OCI-LY3 (cell line): ENCODE results near the gene SSBP2.
"Not testable (repeated sequence)": the region's sequence is repeated elsewhere in the genome, so short reads cannot be mapped to it uniquely, and the experiment has no call there.

Source experiments
- H2AFZ ChIP-seq: fragments of 200-600, 300-600 bp; shearing (Covaris generic); 2 replicates; pipeline ENCODE4 v1.6.0; 2014; ENCODE audit warnings: antibody characterized with exemption, low read depth, low read length
- H3K27ac ChIP-seq: fragments of 200-600, 300-600 bp; sonication (generic); 2 replicates; pipeline ENCODE4 v1.5.1; 2014; ENCODE audit warnings: mild to moderate bottlenecking, low read length, moderate library complexity, mixed read lengths
- H3K27me3 ChIP-seq: fragments of 200-600, 300-600 bp; sonication (generic); 2 replicates; pipeline ENCODE4 v1.6.1; 2014; ENCODE audit warnings: low read depth, low read length, mixed read lengths
- H3K36me3 ChIP-seq: fragments of 200-600, 300-600 bp; sonication (generic); replicated peaks from 2 replicates; pipeline ENCODE3; 2014; ENCODE audit warnings: low read depth, low read length, mixed read lengths
- H3K4me1 ChIP-seq: fragments of 300-600, 200-600 bp; sonication (generic); 2 replicates; pipeline ENCODE4 v1.6.1; 2014; ENCODE audit warnings: low read length, mixed read lengths
- H3K4me2 ChIP-seq: fragments of 200-600, 300-600 bp; sonication (generic); 2 replicates; pipeline ENCODE4 v1.6.1; 2014; ENCODE audit warnings: low read length, mixed read lengths
- H3K4me3 ChIP-seq: fragments of 300-600, 200-600 bp; sonication (generic); 2 replicates; pipeline ENCODE4 v1.5.1; 2014; ENCODE audit warnings: antibody characterized with exemption, mild to moderate bottlenecking, low read length, moderate library complexity
- H3K79me2 ChIP-seq: fragments of 300-600, 200-600 bp; shearing (Covaris generic); 2 replicates; pipeline ENCODE4 v1.6.1; 2014; ENCODE audit warnings: mild to moderate bottlenecking, low read length, mixed read lengths
- H3K9ac ChIP-seq: fragments of 300-600, 200-600 bp; shearing (Covaris generic); 2 replicates; pipeline ENCODE4 v1.6.0; 2014; ENCODE audit warnings: mild to moderate bottlenecking, low read length, moderate library complexity
- H3K9me3 ChIP-seq: fragments of 200-600, 300-600 bp; shearing (Covaris generic); 2 replicates; pipeline ENCODE4 v1.6.1; 2014; ENCODE audit warnings: low read length, mixed read lengths; ENCODE audit not compliant: insufficient read depth
- H4K20me1 ChIP-seq: fragments of 200-600, 300-600 bp; sonication (generic); 2 replicates; pipeline ENCODE4 v1.6.1; 2016; ENCODE audit warnings: low read length, mixed read lengths; ENCODE audit not compliant: insufficient read depth
- CTCF ChIP-seq: fragments of 200-600, 300-600 bp; sonication (generic); IDR thresholded peaks from 2 replicates; pipeline ENCODE4 v1.5.1; 2014; ENCODE audit warnings: antibody characterized with exemption, low read length, low read depth
- EZH2phosphoT487 ChIP-seq: fragments of 200-600 bp; shearing (Covaris generic); IDR thresholded peaks from 2 replicates; pipeline ENCODE4 v1.6.1; 2018; ENCODE audit warnings: antibody characterized with exemption, mixed run types, low read depth

SSBP2 gene

GRCh38 chr5:81513473-81513872 is 237.4 kb downstream of the SSBP2 start:
- H3K27ac ChIP-seq: no peak overlapping the region
- no peaks in the 10 kb centered on the region for H3K36me3 ChIP-seq
- H3K79me2 ChIP-seq: no peaks in the 10 kb centered on the region
- no peak overlapping the region for H3K4me2 ChIP-seq
- H4K20me1 ChIP-seq: no peaks in the 10 kb centered on the region
- H3K9ac ChIP-seq: no peak overlapping the region
- no peak overlapping the region for H3K4me3 ChIP-seq
- no peaks in the 10 kb centered on the region for H3K27me3 ChIP-seq
- no peaks in the 10 kb centered on the region for H3K9me3 ChIP-seq
- H2AFZ ChIP-seq: no peak overlapping the region
- TF ChIP-seq CTCF (no peak), EZH2phosphoT487 (no peak)
- no peaks in the 10 kb centered on the region for H3K4me1 ChIP-seq

DNA sequence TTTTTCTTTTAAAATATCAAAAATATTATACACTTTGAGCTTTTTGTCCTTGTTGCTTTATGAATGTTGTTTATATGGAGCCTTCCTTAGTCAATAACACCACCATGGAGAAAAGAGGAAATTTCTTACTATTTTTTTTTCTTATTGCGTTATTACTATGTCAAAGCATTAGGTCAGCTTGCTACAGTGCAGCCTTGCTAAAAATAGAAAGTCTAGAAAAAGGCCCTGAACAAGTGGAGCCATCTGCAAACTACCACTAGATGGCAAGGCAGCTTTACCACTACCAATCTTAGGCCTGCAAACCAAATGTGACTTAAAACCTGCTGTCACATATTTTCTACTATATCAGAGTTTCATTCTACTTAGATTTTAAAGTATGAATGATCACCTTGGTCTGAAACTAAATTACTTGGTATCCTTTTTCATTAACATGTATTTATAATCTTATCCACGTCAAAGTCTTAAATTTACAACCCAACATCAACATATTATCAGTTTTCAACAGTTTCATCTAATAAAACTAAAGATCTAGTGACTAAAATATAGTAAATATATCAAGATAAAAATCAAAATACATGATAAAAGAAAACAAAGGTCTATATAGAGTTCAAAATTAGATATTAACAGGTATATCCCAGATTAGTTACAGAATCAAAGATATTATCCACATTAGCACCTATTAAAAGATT is 243.9 kb downstream of the SSBP2 start:
- Histone ChIP-seq H3K4me2 (no peak overlapping the region), H3K4me1 (no peaks in the 10 kb centered on the region; the same call in 1 of the 2 replicates), H3K36me3 (no peaks in the 10 kb centered on the region), H3K27me3 (no peaks in the 10 kb centered on the region), H2AFZ (no peak overlapping the region), H3K4me3 (no peak overlapping the region), H3K27ac (no peak overlapping the region), H3K9me3 (no peaks in the 10 kb centered on the region), H4K20me1 (no peaks in the 10 kb centered on the region), H3K79me2 (no peaks in the 10 kb centered on the region), H3K9ac (no peak overlapping the region)
- no peak for TF ChIP-seq EZH2phosphoT487
- peak; percentile 75 for TF ChIP-seq CTCF

- H3K27me3 ChIP-seq: no peaks in the 10 kb centered on the region
- H3K9ac ChIP-seq: no peak overlapping the region
- no peaks in the 10 kb centered on the region for H3K36me3 ChIP-seq
- no peak overlapping the region for H3K4me3 ChIP-seq
- H3K27ac ChIP-seq: no peak overlapping the region
- H2AFZ ChIP-seq: no peak overlapping the region
- no peaks in the 10 kb centered on the region for H4K20me1 ChIP-seq
- TF ChIP-seq CTCF (no peak), EZH2phosphoT487 (no peak)
- no peak overlapping the region for H3K4me2 ChIP-seq
- no peaks in the 10 kb centered on the region for H3K79me2 ChIP-seq
- H3K4me1 ChIP-seq: no peaks in the 10 kb centered on the region; the same call in 1 of the 2 replicates
- no peaks in the 10 kb centered on the region for H3K9me3 ChIP-seq
Observed at GRCh38 chr5:81506378-81506777, 244.5 kb downstream of the SSBP2 start.

DNA sequence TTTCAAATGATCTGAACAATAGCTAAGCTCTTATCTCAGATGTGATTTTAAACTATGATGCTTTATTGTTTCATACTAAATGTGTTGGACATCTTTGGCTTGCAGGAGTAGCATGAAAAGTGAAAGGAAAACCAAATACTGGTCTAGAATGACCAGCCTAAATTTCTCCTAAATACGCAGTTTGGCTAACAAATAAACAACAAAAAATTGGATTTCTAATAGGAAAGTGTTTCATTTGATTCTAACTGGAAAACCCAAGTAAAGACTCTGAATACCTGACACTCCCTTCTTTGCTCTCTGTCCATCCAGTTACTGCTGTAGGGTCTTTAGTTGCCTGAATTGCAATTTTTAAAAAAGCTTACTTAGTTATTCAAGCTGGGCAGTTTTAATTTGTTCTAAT is 245.2 kb downstream of the SSBP2 start:
- H3K4me2 ChIP-seq: peak overlapping the region; percentile 26; the same call in 1 of the 2 replicates
- no peak overlapping the region for H3K9ac ChIP-seq
- H3K9me3 ChIP-seq: no peaks in the 10 kb centered on the region
- no peak overlapping the region for H3K4me3 ChIP-seq
- H2AFZ ChIP-seq: no peak overlapping the region
- H3K27me3 ChIP-seq: no peaks in the 10 kb centered on the region
- no peaks in the 10 kb centered on the region; the same call in 1 of the 2 replicates for H3K4me1 ChIP-seq
- H3K79me2 ChIP-seq: no peaks in the 10 kb centered on the region
- no peaks in the 10 kb centered on the region for H4K20me1 ChIP-seq
- no peak for TF ChIP-seq CTCF
- TF ChIP-seq EZH2phosphoT487: no peak
- no peak overlapping the region for H3K27ac ChIP-seq
- no peaks in the 10 kb centered on the region for H3K36me3 ChIP-seq

- H3K27ac ChIP-seq, H3K4me2 ChIP-seq, H2AFZ ChIP-seq, H3K9me3 ChIP-seq, H3K27me3 ChIP-seq, H3K9ac ChIP-seq, H4K20me1 ChIP-seq, H3K79me2 ChIP-seq, H3K4me3 ChIP-seq, H3K4me1 ChIP-seq, H3K36me3 ChIP-seq: not testable (repeated sequence)
Observed at GRCh38 chr5:81503602-81504001, 247.3 kb downstream of the SSBP2 start.
